Measurements from ENCODE around the gene EEF1A2.
A peak's percentile ranks its signal among the peaks of the same experiment; 100 is the strongest.
"Not testable (repeated sequence)": the region's sequence is repeated elsewhere in the genome, so short reads cannot be mapped to it uniquely, and the experiment has no call there.

Gene EEF1A2

GRCh38 chr20:63519668-63520503 is 21.0 kb upstream of the EEF1A2 start:
- DNase-seq = peak in 1 of 2 experiments; percentile 70

- no peak for DNase-seq
These were observed 20.2 kb upstream of the EEF1A2 start for GRCh38 chr20:63518946-63519667.

- DNase-seq = no peak
These were observed 19.5 kb upstream of the EEF1A2 start for GRCh38 chr20:63518351-63518861.

- no peak for DNase-seq
These were observed 18.8 kb upstream of the EEF1A2 start for GRCh38 chr20:63517376-63518309.

- not testable (repeated sequence) for DNase-seq
These were observed 15.6 kb upstream of the EEF1A2 start for GRCh38 chr20:63514520-63514919.

GRCh38 chr20:63513207-63513606 is 14.3 kb upstream of the EEF1A2 start:
- DNase-seq = no peak

GRCh38 chr20:63509088-63509564 is 10.2 kb upstream of the EEF1A2 start:
- DNase-seq = no peak

- DNase-seq = peak; percentile 69 to 88
These were observed 9.3 kb upstream of the EEF1A2 start for GRCh38 chr20:63508072-63508768.

GRCh38 chr20:63507083-63507743 is 8.3 kb upstream of the EEF1A2 start:
- DNase-seq = no peak

- no peak for DNase-seq
These were observed 6.8 kb upstream of the EEF1A2 start for GRCh38 chr20:63505723-63506122.

GRCh38 chr20:63505281-63505680 is 6.4 kb upstream of the EEF1A2 start:
- DNase-seq = no peak

- no peak for DNase-seq
These were observed 5.8 kb upstream of the EEF1A2 start for GRCh38 chr20:63504642-63505041.

GRCh38 chr20:63503524-63503923 is 4.6 kb upstream of the EEF1A2 start:
- DNase-seq = no peak

- DNase-seq = peak in 1 of 2 experiments; percentile 55
These were observed 3.8 kb upstream of the EEF1A2 start for GRCh38 chr20:63502671-63503172.

- peak in 1 of 2 experiments; percentile 86 for DNase-seq
These were observed 3.2 kb upstream of the EEF1A2 start for GRCh38 chr20:63501818-63502670.

- no peak for DNase-seq
These were observed 2.3 kb upstream of the EEF1A2 start for GRCh38 chr20:63500902-63501817.

GRCh38 chr20:63500151-63500901 is 1.4 kb upstream of the EEF1A2 start:
- DNase-seq = no peak

GRCh38 chr20:63499338-63499969 is 571 bp upstream of the EEF1A2 start:
- DNase-seq = peak in 1 of 2 experiments; percentile 85
